ENCODE measurements around the gene KIF2A. TPM values are rescaled to one million over a fixed set of nuclear protein-coding genes. Genes with fewer than 3 reads are reported as not detected.

Gene KIF2A
- total and polyA plus RNA-seq, 2 of the 13 experiments (the other 11 are each of a cell fraction or from before 2014, with no cell fraction given), result 8.5 to 19.2 TPM

DNA sequence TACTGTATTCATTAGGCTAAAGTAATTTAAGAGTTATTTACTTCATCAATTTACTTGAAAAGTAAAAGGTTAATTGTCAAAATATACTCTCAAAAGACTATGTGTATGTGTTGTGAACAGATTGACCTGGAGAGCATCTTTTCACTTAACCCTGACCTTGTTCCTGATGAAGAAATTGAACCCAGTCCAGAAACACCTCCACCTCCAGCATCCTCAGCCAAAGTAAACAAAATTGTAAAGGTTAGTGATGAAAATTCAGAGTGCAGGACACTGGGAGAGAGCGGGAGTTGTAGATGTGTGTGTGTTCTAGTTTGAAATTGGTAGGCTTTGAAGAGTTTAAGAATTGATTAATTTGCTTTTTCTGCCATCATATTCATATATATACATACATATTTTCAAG lies 41.9 kb downstream of the KIF2A start:
- Histone ChIP-seq H3K4me1 (ENCODE audit: insufficient read depth, low read length) (no peaks in the 10 kb centered on the region), H3K79me2 (ENCODE audit: insufficient read depth, low read length) (no peaks in the 10 kb centered on the region), H2AFZ (ENCODE audit: low read length) (no peak overlapping the region), H3K9ac (ENCODE audit: insufficient read depth, low read depth, low read length) (no peak overlapping the region), H4K20me1 (ENCODE audit: insufficient read depth, low read length) (no peaks in the 10 kb centered on the region), H3K27ac (ENCODE audit: extremely low read length, insufficient read depth, low read length) (no peak overlapping the region), H3K4me3 (replicated peaks in 1 of 3; ENCODE audit: insufficient read depth in 1 of 3, low read depth in 2 of 3, low read length in 3 of 3) (no peak overlapping the region), H3K4me2 (ENCODE audit: low read depth, low read length) (no peak overlapping the region), H3K27me3 (ENCODE audit: control insufficient read depth in 1 of 2, insufficient read depth in 2 of 2, low read length in 2 of 2) (no peaks in the 10 kb centered on the region), H3K9me3 (ENCODE audit: low read length) (no peaks in the 10 kb centered on the region), H3K36me3 (replicated peaks in 1 of 2; ENCODE audit: control insufficient read depth in 1 of 2, insufficient read depth in 2 of 2, low read length in 2 of 2) (peaks cover 0 to 8% of the 10 kb centered on the region in 2 experiments; a peak in 2 of 5 replicates)
- CTCF ChIA-PET (ENCODE audit: low intra/inter-chr PET ratio, low total read pairs), result no interaction called here
- in situ Hi-C loops (cut with HindIII; ENCODE audit: extremely low pct_ligation_motif_present, low pct_unique_long_range_greater_than_20kb) (no loop called here), intact Hi-C loops (cut with micrococcal nuclease; ENCODE audit: unreplicated experiment) (no loop called here)
- DNase-seq (ENCODE audit: low spot score) (no peak), ATAC-seq (no peak), FAIRE-seq (no peak)
- POLR2A ChIA-PET, result no interaction called here
- 100% methylated on average over 1 of the region's 1 CpG for WGBS (ENCODE audit: low lambda C conversion rate)
- BruUV-seq (replicated peaks), result no TSS peak
- TF ChIP-seq DR1 (CRISPR knock-in tag; IDR thresholded peaks at IDR 0.05) (no peak), ZNF761 (CRISPR knock-in tag; conservative IDR thresholded peaks at IDR 0.05) (no peak), MED1 (CRISPR knock-in tag; IDR thresholded peaks at IDR 0.05) (no peak), RCOR2 (CRISPR knock-in tag; IDR thresholded peaks at IDR 0.05) (no peak), ASH2L (IDR thresholded peaks at IDR 0.05; ENCODE audit: insufficient read length, low read depth, low read length) (no peak), SPEN (CRISPR knock-in tag; IDR thresholded peaks at IDR 0.05; ENCODE audit: low read depth) (no peak), PRPF4 (IDR thresholded peaks at IDR 0.05; ENCODE audit: low read depth, low read length, poor library complexity, severe bottlenecking) (no peak), ZNF205 (CRISPR knock-in tag; IDR thresholded peaks at IDR 0.05) (no peak), NFKB2 (CRISPR knock-in tag; IDR thresholded peaks at IDR 0.05; ENCODE audit: borderline replicate concordance) (no peak)
- TF ChIP-seq, protein P1, sequence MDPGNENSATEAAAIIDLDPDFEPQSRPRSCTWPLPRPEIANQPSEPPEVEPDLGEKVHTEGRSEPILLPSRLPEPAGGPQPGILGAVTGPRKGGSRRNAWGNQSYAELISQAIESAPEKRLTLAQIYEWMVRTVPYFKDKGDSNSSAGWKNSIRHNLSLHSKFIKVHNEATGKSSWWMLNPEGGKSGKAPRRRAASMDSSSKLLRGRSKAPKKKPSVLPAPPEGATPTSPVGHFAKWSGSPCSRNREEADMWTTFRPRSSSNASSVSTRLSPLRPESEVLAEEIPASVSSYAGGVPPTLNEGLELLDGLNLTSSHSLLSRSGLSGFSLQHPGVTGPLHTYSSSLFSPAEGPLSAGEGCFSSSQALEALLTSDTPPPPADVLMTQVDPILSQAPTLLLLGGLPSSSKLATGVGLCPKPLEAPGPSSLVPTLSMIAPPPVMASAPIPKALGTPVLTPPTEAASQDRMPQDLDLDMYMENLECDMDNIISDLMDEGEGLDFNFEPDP (CRISPR knock-in tag; conservative IDR thresholded peaks at IDR 0.05), result no peak
- TF ChIP-seq, protein P2, sequence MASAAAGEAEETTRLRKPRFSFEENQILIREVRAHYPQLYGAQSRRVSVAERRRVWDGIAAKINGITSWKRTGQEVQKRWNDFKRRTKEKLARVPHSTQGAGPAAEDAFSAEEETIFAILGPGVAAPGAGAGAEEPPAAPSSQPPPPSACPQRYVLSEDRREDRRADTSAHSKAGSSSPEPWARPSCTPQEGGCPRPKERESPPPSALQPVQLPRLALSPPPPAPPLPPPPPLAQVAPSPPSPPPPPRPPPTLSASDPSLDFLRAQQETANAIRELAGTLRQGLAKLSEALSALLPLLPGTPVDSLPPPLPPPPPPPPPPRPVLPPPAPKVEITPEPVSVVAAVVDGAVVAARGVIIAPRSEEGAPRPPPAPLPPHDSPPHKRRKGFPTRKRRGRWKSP (CRISPR knock-in tag; IDR thresholded peaks at IDR 0.05), result no peak
- TF ChIP-seq, protein P3, sequence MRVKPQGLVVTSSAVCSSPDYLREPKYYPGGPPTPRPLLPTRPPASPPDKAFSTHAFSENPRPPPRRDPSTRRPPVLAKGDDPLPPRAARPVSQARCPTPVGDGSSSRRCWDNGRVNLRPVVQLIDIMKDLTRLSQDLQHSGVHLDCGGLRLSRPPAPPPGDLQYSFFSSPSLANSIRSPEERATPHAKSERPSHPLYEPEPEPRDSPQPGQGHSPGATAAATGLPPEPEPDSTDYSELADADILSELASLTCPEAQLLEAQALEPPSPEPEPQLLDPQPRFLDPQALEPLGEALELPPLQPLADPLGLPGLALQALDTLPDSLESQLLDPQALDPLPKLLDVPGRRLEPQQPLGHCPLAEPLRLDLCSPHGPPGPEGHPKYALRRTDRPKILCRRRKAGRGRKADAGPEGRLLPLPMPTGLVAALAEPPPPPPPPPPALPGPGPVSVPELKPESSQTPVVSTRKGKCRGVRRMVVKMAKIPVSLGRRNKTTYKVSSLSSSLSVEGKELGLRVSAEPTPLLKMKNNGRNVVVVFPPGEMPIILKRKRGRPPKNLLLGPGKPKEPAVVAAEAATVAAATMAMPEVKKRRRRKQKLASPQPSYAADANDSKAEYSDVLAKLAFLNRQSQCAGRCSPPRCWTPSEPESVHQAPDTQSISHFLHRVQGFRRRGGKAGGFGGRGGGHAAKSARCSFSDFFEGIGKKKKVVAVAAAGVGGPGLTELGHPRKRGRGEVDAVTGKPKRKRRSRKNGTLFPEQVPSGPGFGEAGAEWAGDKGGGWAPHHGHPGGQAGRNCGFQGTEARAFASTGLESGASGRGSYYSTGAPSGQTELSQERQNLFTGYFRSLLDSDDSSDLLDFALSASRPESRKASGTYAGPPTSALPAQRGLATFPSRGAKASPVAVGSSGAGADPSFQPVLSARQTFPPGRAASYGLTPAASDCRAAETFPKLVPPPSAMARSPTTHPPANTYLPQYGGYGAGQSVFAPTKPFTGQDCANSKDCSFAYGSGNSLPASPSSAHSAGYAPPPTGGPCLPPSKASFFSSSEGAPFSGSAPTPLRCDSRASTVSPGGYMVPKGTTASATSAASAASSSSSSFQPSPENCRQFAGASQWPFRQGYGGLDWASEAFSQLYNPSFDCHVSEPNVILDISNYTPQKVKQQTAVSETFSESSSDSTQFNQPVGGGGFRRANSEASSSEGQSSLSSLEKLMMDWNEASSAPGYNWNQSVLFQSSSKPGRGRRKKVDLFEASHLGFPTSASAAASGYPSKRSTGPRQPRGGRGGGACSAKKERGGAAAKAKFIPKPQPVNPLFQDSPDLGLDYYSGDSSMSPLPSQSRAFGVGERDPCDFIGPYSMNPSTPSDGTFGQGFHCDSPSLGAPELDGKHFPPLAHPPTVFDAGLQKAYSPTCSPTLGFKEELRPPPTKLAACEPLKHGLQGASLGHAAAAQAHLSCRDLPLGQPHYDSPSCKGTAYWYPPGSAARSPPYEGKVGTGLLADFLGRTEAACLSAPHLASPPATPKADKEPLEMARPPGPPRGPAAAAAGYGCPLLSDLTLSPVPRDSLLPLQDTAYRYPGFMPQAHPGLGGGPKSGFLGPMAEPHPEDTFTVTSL (CRISPR knock-in tag; IDR thresholded peaks at IDR 0.05; ENCODE audit: borderline replicate concordance), result no peak
- TF ChIP-seq, protein P4, sequence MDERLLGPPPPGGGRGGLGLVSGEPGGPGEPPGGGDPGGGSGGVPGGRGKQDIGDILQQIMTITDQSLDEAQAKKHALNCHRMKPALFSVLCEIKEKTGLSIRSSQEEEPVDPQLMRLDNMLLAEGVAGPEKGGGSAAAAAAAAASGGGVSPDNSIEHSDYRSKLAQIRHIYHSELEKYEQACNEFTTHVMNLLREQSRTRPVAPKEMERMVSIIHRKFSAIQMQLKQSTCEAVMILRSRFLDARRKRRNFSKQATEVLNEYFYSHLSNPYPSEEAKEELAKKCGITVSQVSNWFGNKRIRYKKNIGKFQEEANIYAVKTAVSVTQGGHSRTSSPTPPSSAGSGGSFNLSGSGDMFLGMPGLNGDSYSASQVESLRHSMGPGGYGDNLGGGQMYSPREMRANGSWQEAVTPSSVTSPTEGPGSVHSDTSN (CRISPR knock-in tag; IDR thresholded peaks at IDR 0.05), result no peak
